Measurements from ENCODE around the gene OPCML. TPM values are rescaled to one million over a fixed set of nuclear protein-coding genes. Genes with fewer than 3 reads are reported as not detected.

OPCML gene
- total and polyA plus RNA-seq, 4 donors = under 0.01 to 0.01 TPM; not detected in 2

- H3K9ac ChIP-seq (ENCODE audit: low read depth in 1 of 2, low read length in 2 of 2) = no peak overlapping the region
- no peaks in the 10 kb centered on the region for H3K4me1 ChIP-seq (ENCODE audit: control insufficient read depth in 4 of 4, insufficient read depth in 4 of 4, low read length in 3 of 4)
- no peak overlapping the region for H3K4me3 ChIP-seq (ENCODE audit: low read depth in 1 of 3, low read length in 3 of 3)
- no peak overlapping the region for H3K27ac ChIP-seq (ENCODE audit: low read depth in 1 of 2, low read length in 2 of 2)
- H3K9me3 ChIP-seq (ENCODE audit: control insufficient read depth in 4 of 4, low read length in 3 of 4) = peaks cover 0 to 2% (median 0%) of the 10 kb centered on the region in 4 donors
- no peak for DNase-seq (ENCODE audit: low spot score)
- H3K27me3 ChIP-seq (ENCODE audit: control insufficient read depth in 4 of 4, insufficient read depth in 4 of 4, low read length in 3 of 4) = no peaks in the 10 kb centered on the region
- 73% methylated on average over 7 of the region's 7 CpGs for WGBS
- TF ChIP-seq NR2F2 (IDR thresholded peaks at IDR 0.05) (no peak), FOXA2 (IDR thresholded peaks at IDR 0.05) (no peak), RXRA (IDR thresholded peaks at IDR 0.05) (no peak)
- TF ChIP-seq, protein P1, sequence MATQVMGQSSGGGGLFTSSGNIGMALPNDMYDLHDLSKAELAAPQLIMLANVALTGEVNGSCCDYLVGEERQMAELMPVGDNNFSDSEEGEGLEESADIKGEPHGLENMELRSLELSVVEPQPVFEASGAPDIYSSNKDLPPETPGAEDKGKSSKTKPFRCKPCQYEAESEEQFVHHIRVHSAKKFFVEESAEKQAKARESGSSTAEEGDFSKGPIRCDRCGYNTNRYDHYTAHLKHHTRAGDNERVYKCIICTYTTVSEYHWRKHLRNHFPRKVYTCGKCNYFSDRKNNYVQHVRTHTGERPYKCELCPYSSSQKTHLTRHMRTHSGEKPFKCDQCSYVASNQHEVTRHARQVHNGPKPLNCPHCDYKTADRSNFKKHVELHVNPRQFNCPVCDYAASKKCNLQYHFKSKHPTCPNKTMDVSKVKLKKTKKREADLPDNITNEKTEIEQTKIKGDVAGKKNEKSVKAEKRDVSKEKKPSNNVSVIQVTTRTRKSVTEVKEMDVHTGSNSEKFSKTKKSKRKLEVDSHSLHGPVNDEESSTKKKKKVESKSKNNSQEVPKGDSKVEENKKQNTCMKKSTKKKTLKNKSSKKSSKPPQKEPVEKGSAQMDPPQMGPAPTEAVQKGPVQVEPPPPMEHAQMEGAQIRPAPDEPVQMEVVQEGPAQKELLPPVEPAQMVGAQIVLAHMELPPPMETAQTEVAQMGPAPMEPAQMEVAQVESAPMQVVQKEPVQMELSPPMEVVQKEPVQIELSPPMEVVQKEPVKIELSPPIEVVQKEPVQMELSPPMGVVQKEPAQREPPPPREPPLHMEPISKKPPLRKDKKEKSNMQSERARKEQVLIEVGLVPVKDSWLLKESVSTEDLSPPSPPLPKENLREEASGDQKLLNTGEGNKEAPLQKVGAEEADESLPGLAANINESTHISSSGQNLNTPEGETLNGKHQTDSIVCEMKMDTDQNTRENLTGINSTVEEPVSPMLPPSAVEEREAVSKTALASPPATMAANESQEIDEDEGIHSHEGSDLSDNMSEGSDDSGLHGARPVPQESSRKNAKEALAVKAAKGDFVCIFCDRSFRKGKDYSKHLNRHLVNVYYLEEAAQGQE (IDR thresholded peaks at IDR 0.05) = no peak
- no peaks in the 10 kb centered on the region for H3K36me3 ChIP-seq (ENCODE audit: control insufficient read depth in 4 of 4, insufficient read depth in 3 of 4, low read depth in 1 of 4, low read length in 3 of 4)
Measured at GRCh38 chr11:133563505-133564025, 31.3 kb upstream of the OPCML start.

- no peak for TF ChIP-seq YY1 (IDR thresholded peaks at IDR 0.05)
- TF ChIP-seq RXRA (IDR thresholded peaks at IDR 0.05) = no peak
- no peak for TF ChIP-seq HNF4G (IDR thresholded peaks at IDR 0.05)
- TF ChIP-seq FOXA1 (IDR thresholded peaks at IDR 0.05) = no peak
- no peak for TF ChIP-seq GABPA (IDR thresholded peaks at IDR 0.05 in 1 of 2, conservative IDR thresholded peaks at IDR 0.05 in 1 of 2)
- no peak for TF ChIP-seq MAX (IDR thresholded peaks at IDR 0.05)
- no peak for TF ChIP-seq JUND (IDR thresholded peaks at IDR 0.05)
- TF ChIP-seq, protein P2, sequence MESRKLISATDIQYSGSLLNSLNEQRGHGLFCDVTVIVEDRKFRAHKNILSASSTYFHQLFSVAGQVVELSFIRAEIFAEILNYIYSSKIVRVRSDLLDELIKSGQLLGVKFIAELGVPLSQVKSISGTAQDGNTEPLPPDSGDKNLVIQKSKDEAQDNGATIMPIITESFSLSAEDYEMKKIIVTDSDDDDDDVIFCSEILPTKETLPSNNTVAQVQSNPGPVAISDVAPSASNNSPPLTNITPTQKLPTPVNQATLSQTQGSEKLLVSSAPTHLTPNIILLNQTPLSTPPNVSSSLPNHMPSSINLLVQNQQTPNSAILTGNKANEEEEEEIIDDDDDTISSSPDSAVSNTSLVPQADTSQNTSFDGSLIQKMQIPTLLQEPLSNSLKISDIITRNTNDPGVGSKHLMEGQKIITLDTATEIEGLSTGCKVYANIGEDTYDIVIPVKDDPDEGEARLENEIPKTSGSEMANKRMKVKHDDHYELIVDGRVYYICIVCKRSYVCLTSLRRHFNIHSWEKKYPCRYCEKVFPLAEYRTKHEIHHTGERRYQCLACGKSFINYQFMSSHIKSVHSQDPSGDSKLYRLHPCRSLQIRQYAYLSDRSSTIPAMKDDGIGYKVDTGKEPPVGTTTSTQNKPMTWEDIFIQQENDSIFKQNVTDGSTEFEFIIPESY (IDR thresholded peaks at IDR 0.05) = no peak
- no peak for TF ChIP-seq ATF3 (IDR thresholded peaks at IDR 0.05)
- WGBS = 66% methylated on average over 9 of the region's 9 CpGs
- Histone ChIP-seq H3K27me3 (ENCODE audit: control insufficient read depth in 4 of 4, insufficient read depth in 4 of 4, low read length in 3 of 4) (no peaks in the 10 kb centered on the region), H3K27ac (ENCODE audit: low read depth in 1 of 2, low read length in 2 of 2) (no peak overlapping the region), H3K36me3 (ENCODE audit: control insufficient read depth in 4 of 4, insufficient read depth in 3 of 4, low read depth in 1 of 4, low read length in 3 of 4) (no peaks in the 10 kb centered on the region), H3K9ac (ENCODE audit: low read depth in 1 of 2, low read length in 2 of 2) (no peak overlapping the region), H3K4me3 (ENCODE audit: low read depth in 1 of 3, low read length in 3 of 3) (no peak overlapping the region), H3K9me3 (ENCODE audit: control insufficient read depth in 4 of 4, low read length in 3 of 4) (no peaks in the 10 kb centered on the region), H3K4me1 (ENCODE audit: control insufficient read depth in 4 of 4, insufficient read depth in 4 of 4, low read length in 3 of 4) (no peaks in the 10 kb centered on the region)
- DNase-seq (ENCODE audit: low spot score) = no peak
Measured at GRCh38 chr11:133560472-133560855, 28.2 kb upstream of the OPCML start.
